Kidney (tissue), 14 donors: ENCODE results near the gene KRTAP12-1. TPM values are rescaled to one million over a fixed set of nuclear protein-coding genes. Genes with fewer than 3 reads are reported as not detected.

Experiments
- DNase-seq, 5 donors: peaks; one replicate each; pipeline ENCODE4 v3.0.0-alpha.2; 2013 to 2020
- FAIRE-seq: peaks from 2 replicates; lab custom pipeline; 2012; peaks lifted over from hg19 to GRCh38; lab: Jason Lieb, UNC
- H3K27ac ChIP-seq, 2 donors: one replicate each; pipeline ENCODE4 v1.7.0; 2013; ENCODE audit warnings: low read depth in 2 of 2, low read length in 2 of 2, inconsistent platforms in 1 of 2
- H3K27me3 ChIP-seq: one replicate; pipeline ENCODE4 v1.7.1; 2013; ENCODE audit warnings: low read length, inconsistent platforms; ENCODE audit not compliant: control insufficient read depth, insufficient read depth
- H3K36me3 ChIP-seq, 3 donors: one replicate each; pipeline versions ENCODE4 v1.7.0 to v1.7.1; 2013; ENCODE audit warnings: low read length in 3 of 3, control low read depth in 1 of 3, inconsistent platforms in 1 of 3; ENCODE audit not compliant: insufficient read depth in 3 of 3, control insufficient read depth in 2 of 3
- H3K4me1 ChIP-seq, 3 donors: one replicate each; pipeline versions ENCODE4 v1.7.0 to v1.7.1; 2013; ENCODE audit warnings: low read length in 3 of 3, inconsistent platforms in 1 of 3, low read depth in 1 of 3; ENCODE audit not compliant: control insufficient read depth in 2 of 3, insufficient read depth in 2 of 3
- H3K4me3 ChIP-seq, 3 donors: one replicate each; pipeline versions ENCODE4 v1.7.0 to v1.8.1; 2013; ENCODE audit warnings: low read length in 3 of 3, control low read depth in 1 of 3, inconsistent platforms in 1 of 3
- H3K9ac ChIP-seq, 3 donors: one replicate each; pipeline versions ENCODE4 v1.7.0 to v1.7.1; 2013; ENCODE audit warnings: low read length in 3 of 3, control low read depth in 1 of 3, inconsistent platforms in 1 of 3
- H3K9me3 ChIP-seq, 3 donors: one replicate each; pipeline versions ENCODE4 v1.7.0 to v1.7.1; 2013; ENCODE audit warnings: low read length in 3 of 3, control low read depth in 1 of 3, inconsistent platforms in 1 of 3; ENCODE audit not compliant: control insufficient read depth in 2 of 3, insufficient read depth in 1 of 3
- intact Hi-C: fragments of 100-400 bp; cut with DNase I; formaldehyde crosslinking; loops from one replicate; pipeline ENCODE4 v1.11.1; 2022
- polyA plus RNA-seq: library from polyadenylated mRNA; stranded (reverse); fragments of 350-450 nt; fragmentation: Illumina TruSeq; extraction: RNeasy Lipid Tissue Mini Kit (QIAGEN cat#74804); gene quantifications from one replicate; pipeline ENCODE4 v1.2.3, GENCODE V29; 2014; ENCODE audit warnings: low read depth, low replicate concordance; ENCODE audit not compliant: insufficient read depth
- total RNA-seq: library from RNA; stranded (reverse); fragmentation: NEBNext Ultra II Directional; extraction: Animal tissue kit (Norgen Biotek cat#: 25700); gene quantifications from one replicate; pipeline ENCODE4 v1.2.1, GENCODE V29; 2021
- TF ChIP-seq, protein P1 (sequence below): IDR thresholded peaks from 3 replicates; pipeline ENCODE4 v1.5.1; 2012; ENCODE audit warnings: mild to moderate bottlenecking, moderate library complexity, borderline replicate concordance; ENCODE audit not compliant: insufficient read depth; ENCODE audit errors: extremely low read depth
- donor health status: control.
- donor health status: control.
- donor health status: control.
- donor health status: control.
- donor health status: control.
- donor health status: DM: yes; HTN: yes; CAD: no.
- donor health status: Normal renal cell carcinoma (clear cell type).

Gene KRTAP12-1
- total and polyA plus RNA-seq, 2 donors from 2014 or later = not detected

DNA sequence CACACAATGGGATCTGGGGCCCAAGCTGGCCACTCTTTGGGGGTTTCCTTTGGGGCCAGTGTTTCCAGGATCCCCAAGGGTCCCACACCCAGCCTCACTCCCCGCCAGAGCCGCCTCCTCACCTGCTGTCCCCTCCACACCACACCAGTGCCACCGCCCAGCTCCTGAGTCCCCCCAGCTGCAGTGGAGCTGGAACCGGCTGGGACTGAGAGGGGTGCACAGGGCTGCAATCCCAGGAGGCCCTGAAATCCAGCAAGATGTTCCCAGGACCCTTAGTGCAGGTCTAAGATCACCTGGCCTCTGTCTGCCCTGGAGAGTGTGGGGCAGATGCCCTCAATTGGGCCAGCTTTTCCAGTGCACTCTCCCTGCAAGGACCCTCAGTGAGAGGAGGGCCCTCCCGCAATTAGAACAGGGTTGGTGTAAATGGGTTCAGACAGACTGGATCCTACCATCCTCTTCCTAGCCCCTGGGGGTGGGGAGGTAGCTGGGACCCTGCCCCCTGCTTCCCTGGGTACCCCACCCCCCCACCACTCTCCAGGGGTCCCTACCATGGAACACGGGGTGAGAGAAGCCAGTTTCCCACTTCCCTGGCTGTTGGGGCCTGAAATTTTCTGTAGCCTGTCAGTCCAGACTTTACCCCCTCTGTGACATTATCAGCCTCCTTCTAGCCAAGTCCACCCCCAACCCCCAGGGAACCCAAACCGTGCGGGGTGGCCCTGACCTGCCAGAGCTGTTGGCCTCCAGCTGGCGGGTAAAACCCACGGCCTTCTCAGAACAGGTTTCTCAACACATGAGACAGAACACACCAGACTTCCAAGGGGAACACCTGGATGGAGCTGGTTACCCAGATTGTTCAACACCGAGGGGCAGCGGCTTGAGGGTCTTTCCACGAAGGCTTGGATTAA lies 22.0 kb upstream of the KRTAP12-1 start:
- Histone ChIP-seq H3K36me3 (no peaks in the 10 kb centered on the region), H3K9me3 (no peaks in the 10 kb centered on the region), H3K27me3 (peaks cover 18% of the 10 kb centered on the region), H3K4me1 (no peaks in the 10 kb centered on the region), H3K9ac (no peak overlapping the region), H3K27ac (no peak overlapping the region), H3K4me3 (no peak overlapping the region)
- DNase-seq (peak in 1 of 5 donors; percentile 51), FAIRE-seq (no peak)
- TF ChIP-seq, protein P1, sequence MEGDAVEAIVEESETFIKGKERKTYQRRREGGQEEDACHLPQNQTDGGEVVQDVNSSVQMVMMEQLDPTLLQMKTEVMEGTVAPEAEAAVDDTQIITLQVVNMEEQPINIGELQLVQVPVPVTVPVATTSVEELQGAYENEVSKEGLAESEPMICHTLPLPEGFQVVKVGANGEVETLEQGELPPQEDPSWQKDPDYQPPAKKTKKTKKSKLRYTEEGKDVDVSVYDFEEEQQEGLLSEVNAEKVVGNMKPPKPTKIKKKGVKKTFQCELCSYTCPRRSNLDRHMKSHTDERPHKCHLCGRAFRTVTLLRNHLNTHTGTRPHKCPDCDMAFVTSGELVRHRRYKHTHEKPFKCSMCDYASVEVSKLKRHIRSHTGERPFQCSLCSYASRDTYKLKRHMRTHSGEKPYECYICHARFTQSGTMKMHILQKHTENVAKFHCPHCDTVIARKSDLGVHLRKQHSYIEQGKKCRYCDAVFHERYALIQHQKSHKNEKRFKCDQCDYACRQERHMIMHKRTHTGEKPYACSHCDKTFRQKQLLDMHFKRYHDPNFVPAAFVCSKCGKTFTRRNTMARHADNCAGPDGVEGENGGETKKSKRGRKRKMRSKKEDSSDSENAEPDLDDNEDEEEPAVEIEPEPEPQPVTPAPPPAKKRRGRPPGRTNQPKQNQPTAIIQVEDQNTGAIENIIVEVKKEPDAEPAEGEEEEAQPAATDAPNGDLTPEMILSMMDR = no peak
- intact Hi-C loops = no loop called here

DNA sequence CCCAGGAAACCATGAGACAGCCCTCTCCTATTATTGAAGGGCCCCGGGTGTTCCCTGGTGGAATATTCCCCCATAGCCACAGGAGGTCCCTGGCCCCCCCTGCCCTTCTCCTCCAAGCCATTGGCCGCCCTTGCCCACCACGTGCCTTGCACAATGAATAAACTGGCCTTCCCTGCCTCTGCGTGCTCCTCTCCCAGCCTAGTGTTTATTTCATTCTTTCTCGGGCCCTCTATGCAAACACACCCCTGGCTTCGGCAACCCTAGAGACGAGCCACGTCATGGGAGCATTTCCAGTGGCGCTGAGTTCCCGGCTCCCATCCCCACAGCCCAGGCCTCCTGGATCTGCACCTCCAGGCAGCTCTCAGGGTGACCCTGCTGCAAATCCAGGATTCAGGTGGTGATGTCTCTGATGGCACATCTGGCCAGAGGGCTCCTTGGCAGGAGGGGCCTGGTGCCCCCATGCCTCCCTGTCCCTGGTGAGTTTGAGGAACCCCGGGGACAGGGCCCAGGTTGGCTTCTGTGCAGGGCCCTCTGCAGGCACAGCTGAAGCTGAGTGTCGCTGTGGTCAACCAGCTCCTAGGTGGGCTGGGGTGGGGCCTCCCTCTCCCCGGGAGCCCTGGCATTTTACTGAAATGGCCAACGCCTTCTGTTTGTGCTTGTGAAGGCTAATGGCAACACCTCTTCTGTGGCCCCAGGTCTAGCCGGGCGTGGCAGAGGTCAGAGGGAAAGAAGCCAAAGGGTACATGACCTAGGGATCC lies 21.2 kb upstream of the KRTAP12-1 start:
- DNase-seq = no peak
- H3K9me3 ChIP-seq = no peaks in the 10 kb centered on the region
- FAIRE-seq = no peak
- H3K9ac ChIP-seq = no peak overlapping the region
- H3K4me3 ChIP-seq = no peak overlapping the region
- TF ChIP-seq, protein P1 = no peak
- peaks cover 15% of the 10 kb centered on the region for H3K27me3 ChIP-seq
- no peak overlapping the region for H3K27ac ChIP-seq
- no peaks in the 10 kb centered on the region for H3K36me3 ChIP-seq
- H3K4me1 ChIP-seq = no peaks in the 10 kb centered on the region
- intact Hi-C loops = no loop called here

DNA sequence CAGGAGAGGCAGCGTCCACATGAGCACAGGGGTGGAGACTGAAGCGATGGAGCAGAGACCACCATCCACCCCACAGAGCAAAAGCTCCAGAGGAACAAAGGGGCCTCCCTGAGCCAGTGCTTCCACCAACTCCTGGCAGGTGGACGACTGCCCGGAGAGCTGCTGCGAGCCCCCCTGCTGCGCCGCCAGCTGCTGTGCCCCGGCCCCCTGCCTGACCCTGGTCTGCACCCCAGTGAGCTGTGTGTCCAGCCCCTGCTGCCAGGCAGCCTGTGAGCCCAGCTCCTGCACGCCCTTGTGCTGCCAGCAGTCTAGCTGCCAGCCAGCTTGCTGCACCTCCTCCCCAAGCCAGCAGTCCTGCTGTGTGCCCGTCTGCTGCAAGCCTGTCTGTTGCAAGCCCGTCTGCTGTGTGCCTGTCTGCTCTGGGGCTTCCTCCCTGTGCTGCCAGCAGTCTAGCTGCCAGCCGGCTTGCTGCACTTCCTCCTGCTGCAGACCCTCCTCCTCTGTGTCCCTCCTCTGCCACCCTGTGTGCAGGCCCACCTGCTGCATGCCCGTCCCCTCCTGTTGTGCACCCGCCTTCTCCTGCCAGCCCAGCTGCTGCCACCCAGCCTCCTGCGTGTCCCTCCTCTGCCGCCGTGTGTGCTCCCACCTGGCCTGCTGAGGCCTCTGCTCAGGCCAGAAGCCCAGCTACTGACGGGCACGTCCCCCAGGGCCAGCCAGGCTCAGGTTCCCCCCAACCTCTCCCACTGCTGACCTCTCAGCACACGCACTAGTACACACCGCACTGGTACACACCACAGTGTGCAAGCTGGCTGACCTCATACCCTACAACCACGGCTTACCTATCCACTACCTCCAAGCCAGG lies 20.4 kb upstream of the KRTAP12-1 start:
- H3K27me3 ChIP-seq = peaks cover 15% of the 10 kb centered on the region
- no peak for DNase-seq
- intact Hi-C loops = no loop called here
- no peak overlapping the region for H3K9ac ChIP-seq
- TF ChIP-seq, protein P1 = no peak
- no peaks in the 10 kb centered on the region for H3K9me3 ChIP-seq
- no peaks in the 10 kb centered on the region for H3K36me3 ChIP-seq
- H3K4me3 ChIP-seq = no peak overlapping the region
- FAIRE-seq = no peak
- no peaks in the 10 kb centered on the region for H3K4me1 ChIP-seq
- no peak overlapping the region for H3K27ac ChIP-seq
